Transverse colon (tissue), 4 donors: ENCODE data around the gene SYT2. TPM values are rescaled to one million over a fixed set of nuclear protein-coding genes. Genes with fewer than 3 reads are reported as not detected.
"Not testable (repeated sequence)": the region's sequence is repeated elsewhere in the genome, so short reads cannot be mapped to it uniquely, and the experiment has no call there.

Source experiments
- DNase-seq: peaks from one replicate; pipeline ENCODE4 v3.0.0-alpha.2; 2019
- H3K27ac ChIP-seq, 4 donors: fragments of 200-600 bp; sonication (generic); 2 replicates each; pipeline ENCODE4 v1.5.1; 2016 to 2018; ENCODE audit warnings: inconsistent platforms in 4 of 4
- H3K27me3 ChIP-seq: fragments of 200-600 bp; sonication (generic); 2 replicates; pipeline ENCODE4 v1.5.1; 2017; ENCODE audit warnings: inconsistent platforms
- H3K36me3 ChIP-seq, 4 donors: fragments of 200-600 bp; sonication (generic); 2 replicates each; pipeline ENCODE4 v1.5.1; 2017 to 2019; ENCODE audit warnings: inconsistent platforms in 4 of 4
- H3K4me1 ChIP-seq, 4 donors: fragments of 200-600 bp; sonication (generic); 2 replicates each; pipeline ENCODE4 v1.5.1; 2017 to 2020; ENCODE audit warnings: inconsistent platforms in 4 of 4
- H3K4me3 ChIP-seq, 4 donors: fragments of 200-600 bp; sonication (generic); 1 replicate in 1 of 4; 2 replicates in 3 of 4; pipeline versions ENCODE4 v1.5.1 to v1.6.1; 2017 to 2019; ENCODE audit warnings: inconsistent platforms in 4 of 4
- H3K9me3 ChIP-seq, 2 donors: fragments of 200-600 bp; sonication (generic); 2 replicates each; pipeline ENCODE4 v1.5.1; 2017 to 2019; ENCODE audit warnings: inconsistent platforms in 2 of 2
- POLR2A ChIP-seq: fragments of 450-650 bp; IDR thresholded peaks from one replicate; pipeline ENCODE4 v1.6.1; 2016; ENCODE audit warnings: antibody characterized with exemption, mild to moderate bottlenecking, moderate library complexity
- POLR2AphosphoS5 ChIP-seq, 3 donors: sonication (generic); formaldehyde crosslinking; IDR thresholded peaks; one replicate each; pipeline ENCODE4 v1.6.1; 2016; ENCODE audit warnings: antibody characterized with exemption in 3 of 3
- WGBS, 2 donors: methylation state at CpG; one replicate each; pipeline ENCODE4 v1.1.5; 2018; ENCODE audit warnings: low coverage in 1 of 2; 5-methylcytosine and 5-hydroxymethylcytosine counted together
- in situ Hi-C, 4 donors: fragments of 200-750 bp; cut with MboI; loops; one replicate each; pipeline versions ENCODE4 v1.15.0 to v1.15.1; 2017; ENCODE audit warnings: low sequenced_read_pairs in 3 of 4, low pct_ligation_motif_present in 1 of 4, low pct_unique_long_range_greater_than_20kb in 1 of 4
- intact Hi-C: fragments of 100-400 bp; cut with DNase I; formaldehyde crosslinking; loops from one replicate; pipeline ENCODE4 v1.15.1; 2023; ENCODE audit warnings: low total_unique reads
- total RNA-seq, 4 donors: library from RNA; depleted of rRNA; stranded (reverse); fragments of >200 nt; gene quantifications; one replicate each; pipeline ENCODE4 v1.1.0, GENCODE V29; 2016

Gene SYT2
- total RNA-seq, 4 donors from 2014 or later: 0.16 to 0.40 TPM; not detected in 2

DNA sequence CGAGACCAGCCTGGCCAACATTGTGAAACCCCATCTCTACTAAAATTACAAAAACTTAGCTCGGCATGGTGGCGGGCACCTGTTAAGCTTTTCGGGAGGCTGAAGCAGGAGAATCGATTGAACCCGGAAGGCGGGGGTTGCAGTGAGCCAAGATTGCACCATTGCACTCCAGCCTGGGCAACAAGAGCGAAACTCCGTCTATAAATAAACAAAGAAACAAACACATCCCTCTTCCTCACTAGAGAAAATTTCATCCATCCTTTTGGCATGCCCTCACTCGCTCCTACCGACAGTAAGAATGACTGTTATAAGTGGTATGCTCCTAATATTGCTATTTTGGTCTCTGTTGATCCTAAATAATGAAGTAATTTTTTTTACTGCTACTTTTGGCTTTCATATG lies 166.7 kb downstream of the SYT2 start:
- H3K27ac ChIP-seq: peak overlapping the region; percentile 81 to 88 (median 86)
- 72 to 88% methylated on average over 3 to 11 of the region's 11 CpGs for WGBS, 2 donors
- intact Hi-C loops, H3K36me3 ChIP-seq, H3K9me3 ChIP-seq, in situ Hi-C loops, H3K27me3 ChIP-seq, DNase-seq: not testable (repeated sequence)
- H3K4me3 ChIP-seq: peak overlapping the region in 3 of 4 donors; percentile 27 to 51 (median 33)
- peaks cover 2 to 40% (median 10%) of the 10 kb centered on the region in 4 donors for H3K4me1 ChIP-seq
- TF ChIP-seq POLR2AphosphoS5 (IDR thresholded peaks at IDR 0.05): peak in 1 of 3 donors; percentile 54

DNA sequence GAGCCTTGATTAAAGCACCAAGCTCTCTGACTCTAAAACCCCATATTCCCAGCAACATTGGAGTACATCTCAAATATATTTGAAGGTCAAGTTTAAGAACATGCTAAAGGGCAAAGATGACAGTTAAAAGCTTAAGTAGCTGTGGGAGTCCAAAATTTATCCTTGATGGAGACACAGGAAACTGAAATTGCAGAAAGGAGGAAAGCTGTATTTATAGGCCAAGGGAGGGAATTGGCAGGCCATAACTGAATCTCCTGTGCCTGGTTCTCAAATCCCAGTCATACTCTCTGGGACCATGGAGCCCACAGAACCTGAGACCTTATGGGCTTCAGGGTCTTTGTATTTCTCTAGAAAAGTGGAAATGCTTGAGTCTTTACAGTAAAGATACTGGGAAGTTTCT lies 167.8 kb downstream of the SYT2 start:
- peaks cover 2 to 40% (median 12%) of the 10 kb centered on the region in 4 donors for H3K4me1 ChIP-seq
- DNase-seq, H3K9me3 ChIP-seq, H3K36me3 ChIP-seq, in situ Hi-C loops, H3K27me3 ChIP-seq, intact Hi-C loops: not testable (repeated sequence)
- TF ChIP-seq POLR2A: peak; percentile 24
- TF ChIP-seq POLR2AphosphoS5 (IDR thresholded peaks at IDR 0.05): peak in 1 of 3 donors; percentile 45
- H3K27ac ChIP-seq: peak overlapping the region; percentile 81 to 88 (median 86)
- peak overlapping the region in 3 of 4 donors; percentile 27 to 51 (median 33) for H3K4me3 ChIP-seq

DNA sequence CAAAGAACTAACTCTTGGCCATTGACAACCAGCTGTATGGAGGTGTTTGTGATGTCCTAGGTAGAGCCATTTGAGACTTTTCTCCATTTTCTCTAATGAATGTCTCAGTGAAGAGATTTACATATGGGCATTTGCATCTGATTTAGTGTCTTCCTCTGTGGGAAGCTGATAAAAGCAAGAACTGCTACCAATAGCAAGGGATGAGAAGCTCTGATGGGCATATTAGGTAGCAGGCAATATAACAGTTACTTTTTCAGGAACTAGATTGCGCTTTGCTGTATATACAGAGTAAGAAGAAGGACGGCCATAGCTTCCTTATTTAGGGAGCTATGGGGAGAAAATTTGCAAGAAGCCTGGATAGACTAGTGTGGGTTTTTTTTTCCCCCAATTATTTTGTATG lies 169.4 kb downstream of the SYT2 start:
- DNase-seq, intact Hi-C loops, H3K9me3 ChIP-seq, H3K36me3 ChIP-seq, in situ Hi-C loops, H3K27me3 ChIP-seq: not testable (repeated sequence)
- 55 to 80% methylated on average over 1 to 2 of the region's 2 CpGs for WGBS, 2 donors
- TF ChIP-seq POLR2AphosphoS5 (IDR thresholded peaks at IDR 0.05): peak in 1 of 3 donors; percentile 23
- peak; percentile 19 for TF ChIP-seq POLR2A
- H3K27ac ChIP-seq: peak overlapping the region; percentile 81 to 88 (median 86)
- peaks cover 0 to 25% (median 11%) of the 10 kb centered on the region in 4 donors for H3K4me1 ChIP-seq
- H3K4me3 ChIP-seq: peak overlapping the region; percentile 20 to 51 (median 30)

Other genes with a start within 250 kb of the SYT2 start
- gene KDM5B, start 98.0 kb upstream of the SYT2 start, total RNA-seq: 100 to 1,000 TPM in 1 of 4 donors, 10 to 100 TPM in 3; 50.5 to 104 (median 71.7) TPM
- not detected for gene PCAT6, start 100.5 kb upstream of the SYT2 start, total RNA-seq
- gene RABIF, start 178.7 kb upstream of the SYT2 start, total RNA-seq: 10 to 100 TPM in 1 of 4 donors, 1 to 10 TPM in 2, under 1 TPM in 1; 0.75 to 10.9 (median 4.9) TPM
- gene KLHL12, start 216.8 kb upstream of the SYT2 start, total RNA-seq: 10 to 100 TPM; 10.5 to 26.6 (median 19.4) TPM
- gene ADIPOR1, start 247.9 kb upstream of the SYT2 start, total RNA-seq: 100 to 1,000 TPM in 1 of 4 donors, 10 to 100 TPM in 3; 19.1 to 103 (median 60.6) TPM